SK-N-SH (cell line): Measurements from ENCODE around the gene PARD3. TPM values are rescaled to one million over a fixed set of nuclear protein-coding genes. Genes with fewer than 3 reads are reported as not detected.

Source experiments
- CTCF ChIA-PET: fragments of 300-600, 350-600 bp; formaldehyde crosslinking; extraction: SDS; loops from one replicate; lab custom pipeline; 2021; lab: Yijun Ruan, JAX
- POLR2A ChIA-PET: fragments of 350-600 bp; sonication (Branson Sonifier 250); formaldehyde crosslinking; extraction: SDS; loops from one replicate; lab custom pipeline; 2020; ENCODE audit warnings: antibody characterized with exemption, inconsistent platforms; lab: Yijun Ruan, JAX
- DNase-seq: peaks from one replicate; pipeline ENCODE4 v3.0.0; 2012
- H2AFZ ChIP-seq: fragments of 200-600 bp; sonication (generic); 2 replicates; pipeline ENCODE4 v1.8.1; 2016; ENCODE audit warnings: antibody characterized with exemption, mild to moderate bottlenecking, low read depth
- H3F3A ChIP-seq: fragments of 200-600 bp; sonication (generic); replicated peaks from 2 replicates; pipeline ENCODE3; 2016; ENCODE audit warnings: antibody characterized with exemption, mild to moderate bottlenecking; ENCODE audit not compliant: insufficient read depth
- H3K27ac ChIP-seq, 2 experiments: fragments of 200-500 bp in 1 of 2; fragments of 200-600 bp in 1 of 2; sonication (Bioruptor generic) in 1 of 2; sonication (generic), shearing (Covaris generic) in 1 of 2; 2 replicates each; pipeline versions ENCODE4 v1.5.1 to v1.6.1; 2014 to 2016; ENCODE audit warnings: low read depth in 2 of 2, inconsistent platforms in 1 of 2, low read length in 1 of 2, mild to moderate bottlenecking in 1 of 2, mixed read lengths in 1 of 2
- H3K27me3 ChIP-seq: fragments of 200-600 bp; sonication (generic), shearing (Covaris generic); 2 replicates; pipeline ENCODE4 v1.6.1; 2016; ENCODE audit warnings: mixed run types; ENCODE audit not compliant: insufficient read depth
- H3K36me3 ChIP-seq, 2 experiments: fragments of 200-500 bp in 1 of 2; fragments of 200-600 bp in 1 of 2; sonication (Bioruptor generic) in 1 of 2; sonication (generic) in 1 of 2; replicated peaks in 1 of 2; 2 replicates each; pipeline versions ENCODE3 to v1.5.1; 2014 to 2016; ENCODE audit warnings: low read length in 1 of 2, mild to moderate bottlenecking in 1 of 2; ENCODE audit not compliant: insufficient read depth in 2 of 2, control insufficient read depth in 1 of 2
- H3K4me1 ChIP-seq, 2 experiments: fragments of 200-500 bp in 1 of 2; fragments of 200-600 bp in 1 of 2; sonication (Bioruptor generic) in 1 of 2; sonication (generic), shearing (Covaris generic) in 1 of 2; 2 replicates each; pipeline versions ENCODE4 v1.5.1 to v1.6.1; 2014 to 2016; ENCODE audit warnings: low read depth in 1 of 2, low read length in 1 of 2, mixed run types in 1 of 2; ENCODE audit not compliant: insufficient read depth in 2 of 2, control insufficient read depth in 1 of 2
- H3K4me2 ChIP-seq: fragments of 200-600 bp; sonication (generic), shearing (Covaris generic); 2 replicates; pipeline ENCODE4 v1.6.1; 2017; ENCODE audit warnings: mixed run types
- H3K4me3 ChIP-seq, 2 experiments: fragments of 200-500 bp in 1 of 2; fragments of 200-600 bp in 1 of 2; sonication (Bioruptor generic) in 1 of 2; sonication (generic), shearing (Covaris generic) in 1 of 2; 2 replicates each; pipeline versions ENCODE4 v1.5.1 to v1.8.1; 2014 to 2016; ENCODE audit warnings: low read depth in 2 of 2, inconsistent platforms in 1 of 2, low read length in 1 of 2, mild to moderate bottlenecking in 1 of 2, mixed read lengths in 1 of 2, moderate library complexity in 1 of 2
- H3K79me2 ChIP-seq: fragments of 200-600 bp; sonication (generic); 2 replicates; pipeline ENCODE4 v1.8.1; 2017; ENCODE audit warnings: mild to moderate bottlenecking; ENCODE audit not compliant: insufficient read depth
- H3K9ac ChIP-seq: fragments of 200-600 bp; sonication (generic); 2 replicates; pipeline ENCODE4 v1.6.1; 2017; ENCODE audit warnings: mixed run types
- H3K9me2 ChIP-seq: fragments of 200-600 bp; sonication (generic); 2 replicates; pipeline ENCODE4 v1.6.1; 2017; ENCODE audit warnings: mixed run types
- H3K9me3 ChIP-seq: fragments of 200-600 bp; sonication (generic); 2 replicates; pipeline ENCODE4 v1.6.1; 2017; ENCODE audit warnings: mixed run types, mild to moderate bottlenecking, moderate library complexity
- H4K20me1 ChIP-seq: fragments of 200-600 bp; sonication (generic); 2 replicates; pipeline ENCODE4 v1.6.1; 2017; ENCODE audit warnings: mild to moderate bottlenecking, mixed run types; ENCODE audit not compliant: insufficient read depth
- CHD2 ChIP-seq: fragments of 150-350 bp; IDR thresholded peaks from 2 replicates; pipeline ENCODE4 v1.6.1; 2018; ENCODE audit warnings: low read length; ENCODE audit not compliant: partially characterized antibody
- EP300 ChIP-seq, 2 experiments: IDR thresholded peaks; 2 replicates each; pipeline versions ENCODE4 v1.4.0 to v1.6.1; 2012; ENCODE audit warnings: borderline replicate concordance in 1 of 2, low read depth in 1 of 2, low read length in 1 of 2
- EZH2phosphoT487 ChIP-seq: fragments of 200-600 bp; sonication (generic); IDR thresholded peaks from 2 replicates; pipeline ENCODE4 v1.6.1; 2017; ENCODE audit warnings: low read depth, mixed run types, mild to moderate bottlenecking, antibody characterized with exemption, moderate library complexity, borderline replicate concordance
- FOSL2 ChIP-seq: IDR thresholded peaks from 2 replicates; pipeline ENCODE4 v1.4.0; 2012; ENCODE audit warnings: low read depth, mild to moderate bottlenecking, moderate library complexity, borderline replicate concordance
- FOXM1 ChIP-seq: IDR thresholded peaks from 2 replicates; pipeline ENCODE4 v1.4.0; 2012; ENCODE audit warnings: low read depth, mild to moderate bottlenecking
- IRF3 ChIP-seq: fragments of 150-350 bp; IDR thresholded peaks from 2 replicates; pipeline ENCODE4 v1.6.1; 2016; ENCODE audit warnings: mild to moderate bottlenecking, low read depth, low read length
- MEF2A ChIP-seq: IDR thresholded peaks from 2 replicates; pipeline ENCODE4 v1.4.0; 2012; ENCODE audit warnings: low read depth, borderline replicate concordance
- NRF1 ChIP-seq: IDR thresholded peaks from 2 replicates; pipeline ENCODE4 v1.6.1; 2012; ENCODE audit warnings: low read depth, mild to moderate bottlenecking, low read length
- RCOR1 ChIP-seq: fragments of 150-350 bp; IDR thresholded peaks from 2 replicates; pipeline ENCODE4 v1.6.1; 2017; ENCODE audit warnings: antibody characterized with exemption, low read length
- REST ChIP-seq: IDR thresholded peaks from 2 replicates; pipeline ENCODE4 v1.6.1; 2012; ENCODE audit warnings: mild to moderate bottlenecking, low read depth, low read length, moderate library complexity
- RXRA ChIP-seq: IDR thresholded peaks from 2 replicates; pipeline ENCODE4 v1.4.0; 2012; ENCODE audit warnings: low read depth, mild to moderate bottlenecking, borderline replicate concordance
- SMC3 ChIP-seq: IDR thresholded peaks from 2 replicates; pipeline ENCODE4 v1.6.1; 2012; ENCODE audit warnings: low read depth, low read length, improper control_type of control experiment
- TAF1 ChIP-seq: IDR thresholded peaks from 2 replicates; pipeline ENCODE4 v1.6.1; 2012; ENCODE audit warnings: low read depth, mild to moderate bottlenecking, low read length, moderate library complexity, borderline replicate concordance
- YY1 ChIP-seq: IDR thresholded peaks from 2 replicates; pipeline ENCODE4 v1.4.0; 2012; ENCODE audit warnings: low read depth, mild to moderate bottlenecking
- WGBS: methylation state at CpG from one replicate; pipeline ENCODE4 v1.1.6; 2017; ENCODE audit warnings: low lambda C conversion rate; 5-methylcytosine and 5-hydroxymethylcytosine counted together
- polyA plus RNA-seq, 3 experiments: library from polyadenylated mRNA; depleted of rRNA; stranded (reverse); fragments of >200 nt; gene quantifications; 2 replicates each; pipeline ENCODE4 v1.2.3, GENCODE V29; 2012
- TF ChIP-seq, protein P1 (sequence below): IDR thresholded peaks from 2 replicates; pipeline ENCODE4 v1.4.0; 2012; ENCODE audit warnings: low read depth

Gene PARD3
- polyA plus RNA-seq, 1 of the 3 experiments (the other 2 are of a cell fraction), result 29.4 TPM

DNA sequence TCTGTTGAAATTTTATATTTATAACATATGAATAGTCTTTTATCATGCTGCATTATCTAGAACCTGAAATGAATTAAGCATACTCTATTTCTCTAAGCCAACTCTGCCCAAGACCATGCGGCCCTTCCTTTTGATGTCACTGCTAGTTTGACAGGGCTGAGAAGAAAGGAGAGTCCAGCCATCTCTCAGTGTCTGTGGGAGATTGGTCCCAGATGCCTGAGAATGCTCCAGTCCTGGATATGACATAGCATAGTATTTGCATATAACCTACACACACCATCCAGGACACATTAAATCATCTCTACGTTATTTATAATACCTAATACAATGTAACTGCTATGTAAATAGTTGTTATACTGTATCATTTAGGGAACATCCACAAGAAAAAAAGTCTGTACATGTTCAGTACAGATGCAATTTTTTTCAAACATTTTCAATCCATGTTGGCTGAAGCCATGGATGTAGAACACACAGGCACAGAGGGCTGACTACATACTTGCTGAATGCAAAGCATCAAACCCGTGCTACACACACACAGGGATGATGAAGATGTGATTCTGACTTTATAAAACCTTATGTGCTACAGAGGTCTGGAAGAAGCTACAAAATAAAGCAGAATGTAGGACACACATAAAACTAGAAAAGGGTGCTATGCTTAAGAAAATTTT, 315.4 kb downstream of the PARD3 start:
- H3K4me3 ChIP-seq, result no peak overlapping the region
- H3F3A ChIP-seq, result no peaks in the 10 kb centered on the region
- no peak overlapping the region for H3K27ac ChIP-seq
- no peaks in the 10 kb centered on the region for H3K9me2 ChIP-seq
- DNase-seq, result no peak
- TF ChIP-seq MEF2A (no peak), FOSL2 (no peak), NRF1 (no peak), CHD2 (no peak), YY1 (no peak), REST (no peak), EZH2phosphoT487 (no peak), EP300 (IDR thresholded peaks at IDR 0.05; ENCODE audit: borderline replicate concordance in 1 of 2, low read depth in 1 of 2, low read length in 1 of 2) (no peak), RXRA (no peak), RCOR1 (no peak), FOXM1 (no peak), TAF1 (no peak), IRF3 (no peak), SMC3 (no peak)
- TF ChIP-seq, protein P1, sequence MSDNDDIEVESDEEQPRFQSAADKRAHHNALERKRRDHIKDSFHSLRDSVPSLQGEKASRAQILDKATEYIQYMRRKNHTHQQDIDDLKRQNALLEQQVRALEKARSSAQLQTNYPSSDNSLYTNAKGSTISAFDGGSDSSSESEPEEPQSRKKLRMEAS, result no peak
- no peak overlapping the region for H3K4me2 ChIP-seq
- H4K20me1 ChIP-seq, result no peaks in the 10 kb centered on the region
- no peaks in the 10 kb centered on the region for H3K27me3 ChIP-seq
- ChIA-PET CTCF (interaction anchor here (0.6 kb wide), 1 partner anchor 834 kb away, joined by 4 read pairs; no protein-coding TSS in a partner anchor), POLR2A (no interaction called here)
- 84% methylated on average over 3 of the region's 3 CpGs for WGBS
- peaks cover 2 to 3% of the 10 kb centered on the region in 2 experiments; a peak in 2 of 4 replicates for H3K4me1 ChIP-seq
- peaks cover 0 to 5% of the 10 kb centered on the region in 2 experiments for H3K36me3 ChIP-seq
- no peak overlapping the region for H2AFZ ChIP-seq
- peaks cover 5% of the 10 kb centered on the region; the same call in 1 of the 2 replicates for H3K79me2 ChIP-seq
- no peaks in the 10 kb centered on the region for H3K9me3 ChIP-seq
- no peak overlapping the region for H3K9ac ChIP-seq
